Lung (tissue), 13 donors: Measurements from ENCODE around the gene TLX3. TPM values are rescaled to one million over a fixed set of nuclear protein-coding genes. Genes with fewer than 3 reads are reported as not detected.
"Not testable (repeated sequence)": the region's sequence is repeated elsewhere in the genome, so short reads cannot be mapped to it uniquely, and the experiment has no call there.

Experiments used
- ATAC-seq: fragments of 200-7000 bp; cut with Tn5 transposase; one replicate; pipeline ENCODE4 v1.9.1; 2020; ENCODE audit warnings: moderate number of reproducible peaks; ENCODE audit not compliant: insufficient read depth, low FRiP score
- DNase-seq, 3 donors: peaks; one replicate each; pipeline ENCODE4 v3.0.0-alpha.2; 2013 to 2017
- H3K27ac ChIP-seq, 2 donors: one replicate each; pipeline ENCODE4 v1.5.1; 2013; ENCODE audit warnings: mild to moderate bottlenecking in 2 of 2, moderate library complexity in 2 of 2, control low read depth in 1 of 2, inconsistent platforms in 1 of 2, low read depth in 1 of 2, low read length in 1 of 2
- H3K27me3 ChIP-seq, 3 donors: one replicate each; pipeline ENCODE4 v1.5.1; 2013; ENCODE audit warnings: low read length in 2 of 3; ENCODE audit not compliant: control insufficient read depth in 3 of 3, insufficient read depth in 3 of 3
- H3K36me3 ChIP-seq, 4 donors: one replicate each; pipeline ENCODE4 v1.5.1; 2013; ENCODE audit warnings: low read length in 4 of 4, mild to moderate bottlenecking in 1 of 4, moderate library complexity in 1 of 4; ENCODE audit not compliant: control insufficient read depth in 4 of 4, insufficient read depth in 4 of 4
- H3K4me1 ChIP-seq, 5 donors: one replicate each; pipeline ENCODE4 v1.5.1; 2013; ENCODE audit warnings: low read length in 5 of 5, mild to moderate bottlenecking in 2 of 5, moderate library complexity in 1 of 5; ENCODE audit not compliant: control insufficient read depth in 5 of 5, insufficient read depth in 5 of 5
- H3K4me3 ChIP-seq: one replicate; pipeline ENCODE4 v1.5.1; 2013; ENCODE audit warnings: mild to moderate bottlenecking, control low read depth, moderate library complexity
- H3K9ac ChIP-seq, 2 donors: one replicate each; pipeline ENCODE4 v1.5.1; 2013; ENCODE audit warnings: low read length in 2 of 2, control low read depth in 1 of 2; ENCODE audit not compliant: insufficient read depth in 1 of 2
- H3K9me3 ChIP-seq, 4 donors: one replicate each; pipeline ENCODE4 v1.5.1; 2013; ENCODE audit warnings: low read length in 3 of 4, mild to moderate bottlenecking in 1 of 4, moderate library complexity in 1 of 4; ENCODE audit not compliant: control insufficient read depth in 4 of 4, insufficient read depth in 3 of 4
- WGBS, 2 donors: extraction: QIAGEN DNeasy Blood & Tissue Kit; methylation state at CpG; one replicate each; pipeline ENCODE4 v1.1.7; 2013; 5-methylcytosine and 5-hydroxymethylcytosine counted together
- polyA plus RNA-seq, 2 donors: library from polyadenylated mRNA; stranded (reverse); fragments of 200-250 nt; gene quantifications; one replicate each; pipeline ENCODE4 v1.2.1, GENCODE V29; 2013
- small RNA-seq: library from RNA; depleted of rRNA; stranded (forward); fragments of <200 nt; gene quantifications from one replicate; pipeline ENCODE3, GENCODE V24; 2014; ENCODE audit warnings: low replicate concordance
- total RNA-seq, 2 donors: library from RNA; depleted of rRNA in 1 of 2; stranded (reverse); fragments of >200 nt in 1 of 2; gene quantifications; one replicate each; pipeline ENCODE4 v1.2.1, GENCODE V29; 2014 to 2021
- TF ChIP-seq, protein P1 (sequence below): IDR thresholded peaks from 2 replicates; pipeline ENCODE4 v1.5.1; 2012; ENCODE audit warnings: mild to moderate bottlenecking; ENCODE audit errors: control extremely low read depth, extremely low read depth
- donor health status: control.
- donor health status: control.
- donor health status: Bipolar disorder and iron deficiency.
- donor health status: healthy.
- donor health status: DM: yes; HTN: yes; CAD: no.

The TLX3 gene
- total and polyA plus RNA-seq, 4 donors: not detected

DNA sequence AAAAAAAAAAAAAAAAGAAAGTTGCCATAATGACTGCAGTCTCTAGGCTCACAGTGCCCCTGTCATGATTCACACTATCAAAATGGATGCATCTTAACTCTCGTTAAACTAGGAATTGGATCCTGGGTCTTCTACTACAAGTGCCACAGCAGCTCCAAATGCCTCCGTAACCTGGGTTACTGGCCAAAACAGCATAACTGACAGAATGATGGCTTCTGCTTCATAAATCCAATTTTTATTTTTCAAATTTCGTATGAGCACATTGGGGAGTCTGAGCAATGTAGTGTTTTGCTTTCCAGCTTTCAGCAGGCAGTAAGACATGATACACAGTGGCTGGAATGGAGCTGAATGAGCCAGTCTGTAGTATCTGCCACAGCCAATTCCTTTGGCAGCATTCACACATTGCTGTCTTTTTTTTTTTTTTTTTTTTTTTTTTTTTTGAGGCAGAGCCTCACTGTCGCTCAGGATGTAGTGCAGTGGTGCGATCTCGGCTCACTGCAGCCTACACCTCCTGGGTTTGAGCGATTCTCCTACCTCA lies 42.6 kb downstream of the TLX3 start:
- no peak overlapping the region for H3K4me3 ChIP-seq

DNA sequence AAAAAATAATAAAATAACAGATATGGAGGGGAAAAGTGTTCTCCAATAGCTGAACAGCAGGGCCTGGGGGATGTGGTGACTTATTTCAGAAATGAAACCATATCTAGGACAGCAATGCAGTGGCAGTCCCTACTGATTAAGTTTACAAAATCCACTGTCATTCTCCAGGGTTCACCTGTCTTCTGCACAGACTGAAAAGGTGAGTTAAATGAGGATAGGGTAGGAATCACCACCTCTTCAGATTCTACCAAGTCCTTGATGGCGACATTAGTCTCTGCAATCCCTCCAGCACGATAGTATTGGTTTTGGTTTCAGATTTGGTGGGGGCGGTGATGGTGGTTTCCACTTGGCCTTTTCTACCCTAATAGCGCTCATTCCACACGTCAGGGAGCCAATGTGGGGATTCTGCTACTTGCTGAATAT lies 46.3 kb downstream of the TLX3 start:
- Histone ChIP-seq H3K9me3 (no peaks in the 10 kb centered on the region), H3K9ac (no peak overlapping the region), H3K4me1 (no peaks in the 10 kb centered on the region), H3K27ac (no peak overlapping the region), H3K27me3 (no peaks in the 10 kb centered on the region), H3K36me3 (no peaks in the 10 kb centered on the region), H3K4me3 (no peak overlapping the region)
- TF ChIP-seq, protein P1, sequence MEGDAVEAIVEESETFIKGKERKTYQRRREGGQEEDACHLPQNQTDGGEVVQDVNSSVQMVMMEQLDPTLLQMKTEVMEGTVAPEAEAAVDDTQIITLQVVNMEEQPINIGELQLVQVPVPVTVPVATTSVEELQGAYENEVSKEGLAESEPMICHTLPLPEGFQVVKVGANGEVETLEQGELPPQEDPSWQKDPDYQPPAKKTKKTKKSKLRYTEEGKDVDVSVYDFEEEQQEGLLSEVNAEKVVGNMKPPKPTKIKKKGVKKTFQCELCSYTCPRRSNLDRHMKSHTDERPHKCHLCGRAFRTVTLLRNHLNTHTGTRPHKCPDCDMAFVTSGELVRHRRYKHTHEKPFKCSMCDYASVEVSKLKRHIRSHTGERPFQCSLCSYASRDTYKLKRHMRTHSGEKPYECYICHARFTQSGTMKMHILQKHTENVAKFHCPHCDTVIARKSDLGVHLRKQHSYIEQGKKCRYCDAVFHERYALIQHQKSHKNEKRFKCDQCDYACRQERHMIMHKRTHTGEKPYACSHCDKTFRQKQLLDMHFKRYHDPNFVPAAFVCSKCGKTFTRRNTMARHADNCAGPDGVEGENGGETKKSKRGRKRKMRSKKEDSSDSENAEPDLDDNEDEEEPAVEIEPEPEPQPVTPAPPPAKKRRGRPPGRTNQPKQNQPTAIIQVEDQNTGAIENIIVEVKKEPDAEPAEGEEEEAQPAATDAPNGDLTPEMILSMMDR: no peak
- 90 to 92% methylated on average over 5 of the region's 5 CpGs for WGBS, 2 donors
- ATAC-seq (no peak), DNase-seq (no peak)

More for the DNA sequence above, 42.6 kb downstream of the TLX3 start:
- Histone ChIP-seq H3K27me3 (no peaks in the 10 kb centered on the region), H3K36me3 (no peaks in the 10 kb centered on the region), H3K27ac (no peak overlapping the region), H3K9ac (no peak overlapping the region), H3K9me3 (no peaks in the 10 kb centered on the region), H3K4me1 (no peaks in the 10 kb centered on the region)
- WGBS, 2 donors: 86 to 92% methylated on average over 7 of the region's 7 CpGs
- TF ChIP-seq, protein P1: no peak
- ATAC-seq (no peak), DNase-seq (no peak)

DNA sequence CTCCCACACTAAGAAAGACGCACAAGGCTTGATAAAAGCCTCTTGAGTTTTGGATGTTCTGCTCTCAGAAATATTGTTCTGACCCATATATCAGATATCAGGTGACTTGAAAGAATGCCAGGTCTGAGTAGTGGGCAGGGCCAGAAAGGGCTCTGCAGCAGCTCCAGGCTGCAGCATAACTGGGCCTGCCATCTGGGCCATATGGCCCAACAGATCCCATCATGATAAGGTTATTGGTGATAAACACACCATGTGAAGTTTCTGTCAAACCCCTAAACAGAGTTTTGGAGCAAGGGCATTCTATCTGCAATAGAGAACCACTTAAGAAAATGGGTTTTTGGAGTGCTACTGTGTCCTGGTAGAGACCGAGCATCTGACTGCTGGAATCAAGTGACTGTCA lies 48.8 kb downstream of the TLX3 start:
- Histone ChIP-seq H3K27me3 (no peaks in the 10 kb centered on the region), H3K36me3 (no peaks in the 10 kb centered on the region), H3K9ac (no peak overlapping the region), H3K27ac (no peak overlapping the region), H3K4me1 (no peaks in the 10 kb centered on the region), H3K9me3 (no peaks in the 10 kb centered on the region), H3K4me3 (no peak overlapping the region)
- WGBS, 2 donors: 88 to 90% methylated on average over 2 of the region's 2 CpGs
- ATAC-seq: no peak
- no peak for DNase-seq
- TF ChIP-seq, protein P1: no peak

DNA sequence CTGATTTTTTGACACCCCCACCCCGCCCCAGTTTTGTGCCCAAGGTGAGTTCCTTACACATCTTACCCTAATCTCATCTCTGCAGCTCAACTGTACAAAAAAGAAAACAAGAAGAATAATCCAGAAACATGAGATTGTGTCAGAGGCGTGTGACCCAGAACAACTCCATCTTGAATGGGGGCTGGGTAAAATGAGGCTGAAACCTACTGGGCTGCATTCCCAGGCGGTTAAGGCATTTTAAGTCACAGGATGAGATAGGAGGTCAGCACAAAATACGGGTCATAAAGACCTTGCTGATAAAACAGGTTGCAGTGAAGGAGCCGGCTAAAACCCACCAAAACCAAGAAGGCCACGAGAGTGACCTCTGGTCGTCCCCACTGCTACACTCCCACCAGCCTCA lies 52.1 kb downstream of the TLX3 start:
- not testable (repeated sequence) for H3K4me1 ChIP-seq, H3K9ac ChIP-seq, H3K27ac ChIP-seq, DNase-seq, H3K9me3 ChIP-seq, ATAC-seq, H3K36me3 ChIP-seq, H3K4me3 ChIP-seq, H3K27me3 ChIP-seq
- WGBS, 2 donors: 76 to 94% methylated on average over 7 of the region's 7 CpGs

Small RNAs within 50 kb of the gene (small RNA-seq; reads per million reads assigned to genes)
- gene AC091980.1 (not detected), gene RN7SL339P (not detected)

Other genes with a start within 250 kb of the TLX3 start
- gene NPM1, start 78.6 kb downstream of the TLX3 start, total RNA-seq: 1,000 to 10,000 TPM in 1 of 2 donors, 100 to 1,000 TPM in 1; 601 to 1,763 TPM
- 1,000 to 10,000 TPM; 1,147 to 2,411 TPM for gene NPM1, start 78.6 kb downstream of the TLX3 start, polyA plus RNA-seq
- 1 to 10 TPM; 3.1 to 3.4 TPM for gene FGF18, start 110.4 kb downstream of the TLX3 start, total RNA-seq
- gene FGF18, start 110.4 kb downstream of the TLX3 start, polyA plus RNA-seq: 1 to 10 TPM; 1.8 to 1.9 TPM